EL (cell line): Measurements from ENCODE around the gene RAB22A.

Experiments used
- DNase-seq: peaks from one replicate; pipeline ENCODE4 v3.0.0-alpha.2; 2016

The RAB22A gene, protein sequence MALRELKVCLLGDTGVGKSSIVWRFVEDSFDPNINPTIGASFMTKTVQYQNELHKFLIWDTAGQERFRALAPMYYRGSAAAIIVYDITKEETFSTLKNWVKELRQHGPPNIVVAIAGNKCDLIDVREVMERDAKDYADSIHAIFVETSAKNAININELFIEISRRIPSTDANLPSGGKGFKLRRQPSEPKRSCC

GRCh38 chr20:58309591-58310290 lies at the start of gene RAB22A:
TSS of gene RAB22A (plus strand) at chr20:58309715. CDS start at chr20:58309977, 262 bp downstream.
- DNase-seq, result peak; percentile 78

GRCh38 chr20:58260006-58260405 lies 49.5 kb upstream of the RAB22A start:
- DNase-seq, result no peak

DNA sequence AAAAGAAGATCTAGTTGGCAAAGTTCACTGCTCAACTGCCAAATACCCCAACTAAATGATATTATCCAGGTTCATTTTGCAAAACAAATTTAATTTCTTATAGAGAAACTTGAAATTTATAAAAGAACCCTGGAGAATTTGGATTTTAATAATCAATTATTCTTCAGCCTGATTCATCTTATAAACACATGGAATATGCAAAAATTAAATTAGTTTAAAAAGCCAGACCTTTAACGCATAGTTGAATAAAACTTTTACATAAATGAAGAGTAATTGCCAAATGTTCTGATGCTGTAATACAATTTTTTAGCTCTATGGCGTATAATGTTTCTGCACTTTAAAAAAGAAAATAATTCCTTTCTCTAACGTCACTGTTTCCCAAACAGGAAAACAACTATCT lies 47.9 kb upstream of the RAB22A start:
- no peak for DNase-seq

DNA sequence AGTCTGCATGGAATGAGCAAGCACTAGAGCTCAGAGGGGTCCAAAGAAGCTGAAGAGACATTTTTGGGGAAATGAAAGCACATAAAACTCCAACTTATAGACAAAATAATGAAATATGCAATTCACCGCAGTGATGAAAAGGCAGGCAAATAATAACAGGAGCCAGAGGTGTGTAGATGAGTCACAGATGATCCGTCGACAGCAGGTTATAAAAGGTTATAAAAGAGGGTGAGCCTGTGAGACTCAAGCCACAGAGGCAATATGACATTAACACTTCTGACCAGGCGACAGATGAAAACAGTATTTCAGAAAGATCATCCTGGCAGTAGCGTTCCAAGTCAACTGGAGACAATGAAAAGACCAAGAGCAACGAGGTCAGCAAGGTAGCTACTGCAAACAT lies 45.2 kb upstream of the RAB22A start:
- DNase-seq, result no peak

GRCh38 chr20:58267389-58268215 lies 41.9 kb upstream of the RAB22A start:
- DNase-seq, result no peak

GRCh38 chr20:58268421-58268821 lies 41.1 kb upstream of the RAB22A start:
- no peak for DNase-seq

DNA sequence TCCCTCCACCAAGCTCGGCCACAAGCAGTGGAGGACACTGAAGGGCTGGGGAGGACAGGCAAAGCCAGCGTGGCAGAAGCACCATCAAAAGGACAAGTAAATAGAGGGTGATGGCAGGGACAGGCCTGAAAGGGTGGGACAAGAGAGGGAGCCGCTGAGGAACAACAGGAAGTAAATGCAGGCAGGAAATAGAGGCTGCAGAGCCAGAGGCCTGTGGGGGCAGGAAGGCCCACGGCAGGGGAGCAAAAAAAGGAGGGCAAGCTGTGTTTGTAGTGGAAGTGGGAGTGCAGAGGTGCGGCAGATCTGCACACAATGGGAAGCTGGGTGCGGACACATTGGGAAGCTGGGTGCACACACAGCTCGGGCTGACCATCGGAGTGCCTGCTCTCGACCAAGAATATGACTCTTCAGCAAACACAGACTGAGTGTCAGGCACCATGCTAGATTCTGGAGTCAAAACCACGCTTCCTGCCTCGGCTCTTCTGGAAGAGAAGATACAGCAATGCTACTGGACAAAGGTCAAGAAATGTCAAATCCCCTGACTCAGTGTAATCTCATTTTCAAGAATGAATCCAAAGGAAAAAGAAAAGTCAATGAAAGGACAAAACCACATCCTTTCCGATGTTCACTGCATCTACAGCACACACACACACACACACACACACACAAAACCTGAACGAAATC lies 40.4 kb upstream of the RAB22A start:
- DNase-seq, result no peak

DNA sequence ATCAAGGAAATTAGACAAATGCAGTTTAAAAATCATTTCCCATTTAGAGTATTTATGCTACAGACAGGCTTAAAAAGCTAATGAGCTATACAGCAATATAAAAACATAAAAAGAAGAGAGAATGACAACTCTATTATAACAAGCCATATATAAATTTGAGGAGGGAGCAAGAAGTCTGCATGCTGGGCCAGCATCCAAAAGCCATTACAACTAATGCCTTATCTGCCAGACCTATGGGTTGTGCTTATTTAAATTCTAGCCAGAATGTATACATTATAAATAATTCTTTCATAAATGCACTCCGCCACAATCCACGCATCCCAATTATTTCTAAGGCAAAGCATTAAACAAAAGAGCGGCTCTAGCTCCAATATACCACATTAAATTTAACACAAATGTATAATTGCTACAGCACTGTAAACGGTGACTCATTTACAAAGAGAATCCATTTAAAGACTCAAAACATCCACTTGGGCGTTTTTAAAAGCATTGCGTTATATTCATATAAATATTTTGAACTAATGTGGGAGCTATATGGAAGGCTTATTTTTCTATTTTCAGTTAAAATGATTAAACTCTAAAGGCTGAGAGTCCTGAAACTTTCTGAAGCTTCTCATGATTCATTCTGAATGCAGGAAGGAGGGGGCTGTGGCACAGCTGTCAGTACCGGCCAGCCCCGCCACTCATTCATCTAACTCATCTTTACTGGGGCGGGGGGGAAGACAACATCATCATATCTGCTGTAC lies 37.7 kb upstream of the RAB22A start:
- DNase-seq, result no peak

DNA sequence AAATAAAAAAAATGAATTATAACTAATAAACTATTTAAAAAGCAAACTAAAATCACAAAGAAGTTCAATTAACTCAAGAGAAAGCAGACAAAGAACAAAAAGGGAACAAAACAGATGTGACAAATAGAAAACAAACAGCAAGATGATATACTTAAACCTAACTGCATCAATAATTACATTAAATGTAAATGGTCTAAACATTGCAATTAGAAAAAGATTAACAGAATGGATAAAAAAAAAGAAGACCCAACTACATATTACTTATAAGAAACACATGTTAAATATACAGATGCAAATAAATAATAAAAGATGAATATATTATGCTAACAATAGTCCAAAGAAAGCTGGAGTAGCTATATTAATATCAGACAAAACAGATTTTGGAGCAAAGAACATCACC lies 35.1 kb upstream of the RAB22A start:
- no peak for DNase-seq

- DNase-seq, result no peak
Measured at GRCh38 chr20:58277107-58277506, 32.4 kb upstream of the RAB22A start.

- DNase-seq, result no peak
Measured at GRCh38 chr20:58277578-58278472, 31.7 kb upstream of the RAB22A start.

- no peak for DNase-seq
Measured at GRCh38 chr20:58286729-58287128, 22.8 kb upstream of the RAB22A start.

DNA sequence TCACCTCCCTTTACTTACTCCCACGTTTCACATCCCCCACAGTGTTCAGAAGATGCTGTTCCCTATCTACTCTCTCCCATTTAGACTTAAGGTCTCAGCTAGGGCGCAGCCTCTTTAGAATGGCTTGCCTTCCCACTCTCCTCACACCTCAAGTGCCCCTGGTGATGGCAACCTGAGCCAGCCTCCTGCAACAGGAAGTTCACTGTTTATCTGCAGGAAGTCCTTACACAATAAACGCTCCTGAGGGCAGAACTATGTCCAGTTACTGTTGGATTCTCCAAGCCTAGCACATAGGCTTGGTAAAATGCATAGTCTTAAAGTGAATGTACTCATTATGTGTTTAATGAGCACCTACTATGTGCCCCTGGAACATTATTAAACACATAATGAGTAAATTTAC lies 21.9 kb upstream of the RAB22A start:
- DNase-seq, result no peak

GRCh38 chr20:58289143-58289542 lies 20.4 kb upstream of the RAB22A start:
- no peak for DNase-seq

DNA sequence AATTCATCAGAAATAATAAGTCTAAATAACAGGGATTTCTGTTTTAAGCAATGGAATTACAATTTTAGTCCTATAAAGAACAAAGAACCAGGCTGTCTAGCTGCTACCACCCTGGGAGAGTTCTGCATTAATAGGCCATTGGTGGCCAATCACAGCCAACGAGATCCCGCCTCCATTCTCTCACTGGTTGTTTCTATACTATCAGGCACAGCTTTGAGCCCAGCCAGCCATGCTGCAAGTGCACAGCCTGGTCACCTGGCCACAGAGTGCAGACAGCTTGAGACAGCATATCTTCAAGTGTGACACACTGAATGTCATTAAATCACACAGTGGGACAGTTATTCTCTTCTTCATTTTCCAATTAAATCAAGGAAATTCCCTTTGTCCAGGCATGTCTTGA lies 16.1 kb upstream of the RAB22A start:
- DNase-seq, result no peak

- peak; percentile 28 for DNase-seq
Measured at GRCh38 chr20:58294497-58295455, 14.7 kb upstream of the RAB22A start.

DNA sequence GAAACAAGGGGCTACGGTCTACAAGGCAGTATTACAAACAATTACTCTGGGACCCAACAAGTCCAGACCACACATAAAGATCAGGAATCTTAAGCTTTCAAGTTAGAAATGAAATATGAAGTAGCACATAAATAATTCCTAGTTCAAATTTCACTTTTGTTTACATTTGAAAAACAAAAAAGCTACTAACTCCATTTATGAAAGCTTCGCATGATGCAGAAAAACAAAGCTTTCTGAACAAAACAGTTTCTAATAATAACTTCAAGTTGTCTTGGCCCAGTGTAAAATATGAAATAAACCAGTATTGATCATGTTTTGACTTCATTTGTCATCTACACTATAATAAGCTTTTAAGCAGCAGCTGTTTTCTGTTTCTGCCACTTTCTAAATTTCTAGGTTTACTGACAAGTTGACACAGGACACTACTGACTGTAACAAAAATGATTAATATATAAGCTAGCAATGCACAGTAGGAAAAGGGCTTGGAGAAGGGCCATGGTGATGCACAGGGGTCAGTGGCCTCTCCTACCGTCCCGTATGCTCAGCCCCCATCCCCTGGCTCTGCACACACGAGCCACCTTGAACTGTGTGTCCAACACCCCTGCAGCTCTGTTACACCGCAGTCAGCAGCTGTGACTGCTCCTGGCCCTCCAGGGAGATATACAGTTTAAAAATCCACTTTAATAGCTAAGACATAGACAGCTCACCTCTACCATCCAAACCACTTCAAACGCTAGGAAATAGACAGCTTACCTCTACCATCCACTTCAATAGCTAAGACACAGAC lies 13.3 kb upstream of the RAB22A start:
- DNase-seq, result no peak

GRCh38 chr20:58297394-58297793 lies 12.1 kb upstream of the RAB22A start:
- no peak for DNase-seq

GRCh38 chr20:58300321-58300720 lies 9.2 kb upstream of the RAB22A start:
- no peak for DNase-seq
